ENCODE data around the gene EHMT1.

- no peak for TF ChIP-seq REST (IDR thresholded peaks at IDR 0.05; ENCODE audit: insufficient replicate concordance, low read depth)
- TF ChIP-seq CTCF (IDR thresholded peaks at IDR 0.05; ENCODE audit: insufficient read depth, low read length) = no peak
- TF ChIP-seq POLR2AphosphoS5 (IDR thresholded peaks at IDR 0.05; ENCODE audit: low read depth) = no peak
- TF ChIP-seq GABPA (IDR thresholded peaks at IDR 0.05; ENCODE audit: low read depth) = no peak
These were observed 106.0 kb downstream of the EHMT1 start for GRCh38 chr9:137724818-137725240.
